Measurements from ENCODE around the gene LRRC74A. TPM values are rescaled to one million over a fixed set of nuclear protein-coding genes. Genes with fewer than 3 reads are reported as not detected.
"Not testable (repeated sequence)": the region's sequence is repeated elsewhere in the genome, so short reads cannot be mapped to it uniquely, and the experiment has no call there.

LRRC74A gene
- total and polyA plus RNA-seq, 9 donors = 0.10 to 0.12 TPM; not detected in 7

GRCh38 chr14:76908834-76909233 lies 82.6 kb downstream of the LRRC74A start:
- TF ChIP-seq EP300 (IDR thresholded peaks at IDR 0.05) (no peak), CTCF (IDR thresholded peaks at IDR 0.05) (no peak), POLR2A (IDR thresholded peaks at IDR 0.05) (no peak)
- peaks cover 13% of the 10 kb centered on the region for H3K4me1 ChIP-seq (ENCODE audit: insufficient read depth)
- DNase-seq = no peak
- no peaks in the 10 kb centered on the region for H3K27me3 ChIP-seq
- intact Hi-C loops (cut with DNase I) = no loop called here
- H3K27ac ChIP-seq = no peak overlapping the region
- no peaks in the 10 kb centered on the region for H3K9me3 ChIP-seq
- H3K36me3 ChIP-seq = no peaks in the 10 kb centered on the region
- H3K4me3 ChIP-seq = no peak overlapping the region
- WGBS, 3 donors = 74 to 95% (median 89%) methylated on average over 3 of the region's 3 CpGs

GRCh38 chr14:76909266-76909665 lies 83.1 kb downstream of the LRRC74A start:
- WGBS, 3 donors = 80 to 91% (median 81%) methylated on average over 2 of the region's 2 CpGs
- intact Hi-C loops (cut with DNase I) = no loop called here
- TF ChIP-seq EP300 (IDR thresholded peaks at IDR 0.05) = no peak
- TF ChIP-seq POLR2A (IDR thresholded peaks at IDR 0.05) = no peak
- no peak for TF ChIP-seq CTCF (IDR thresholded peaks at IDR 0.05)
- Histone ChIP-seq H3K4me3 (no peak overlapping the region), H3K27me3 (no peaks in the 10 kb centered on the region), H3K9me3 (no peaks in the 10 kb centered on the region), H3K4me1 (ENCODE audit: insufficient read depth) (peaks cover 13% of the 10 kb centered on the region), H3K36me3 (no peaks in the 10 kb centered on the region), H3K27ac (no peak overlapping the region)
- no peak for DNase-seq

DNA sequence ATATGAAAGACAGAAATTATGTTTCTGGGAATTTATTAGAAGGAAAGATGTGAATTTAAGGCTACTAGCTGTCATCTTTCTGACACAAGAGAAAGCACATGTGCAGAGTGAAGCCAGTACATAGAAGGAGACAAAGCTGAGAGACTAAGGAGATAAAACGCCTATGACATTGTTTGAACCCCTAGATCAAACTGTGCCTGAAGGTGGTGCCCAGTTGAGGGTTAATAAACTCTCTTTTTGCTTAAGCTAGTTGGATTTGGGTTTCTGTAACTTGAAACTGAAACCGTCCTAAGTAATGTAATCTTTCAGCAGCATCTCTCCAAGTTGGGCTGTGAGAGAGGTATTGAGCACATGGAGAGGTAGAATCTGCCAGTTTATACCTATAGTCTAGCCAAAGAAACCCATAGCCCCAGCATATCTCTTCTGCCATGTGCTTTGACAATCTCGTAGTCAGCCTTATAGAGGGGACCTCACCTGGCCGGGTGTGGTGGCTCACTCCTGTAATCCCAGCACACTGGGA lies 84.2 kb downstream of the LRRC74A start:
- DNase-seq = no peak
- no peaks in the 10 kb centered on the region for H3K36me3 ChIP-seq
- 70 to 78% (median 75%) methylated on average over 4 of the region's 4 CpGs for WGBS, 3 donors
- no peak for TF ChIP-seq CTCF (IDR thresholded peaks at IDR 0.05)
- no peak for TF ChIP-seq POLR2A (IDR thresholded peaks at IDR 0.05)
- no peak for TF ChIP-seq EP300 (IDR thresholded peaks at IDR 0.05)
- H3K27me3 ChIP-seq = no peaks in the 10 kb centered on the region
- no peak overlapping the region for H3K27ac ChIP-seq
- no peak overlapping the region for H3K4me3 ChIP-seq
- H3K9me3 ChIP-seq = no peaks in the 10 kb centered on the region
- intact Hi-C loops (cut with DNase I) = loop anchor here in 3 of 4 donors (5.0 to 10.0 kb wide), 4 partner anchors 33 to 157 kb away; partner anchors contain the start of gene IRF2BPL (in 1 of the 3)
- peaks cover 6% of the 10 kb centered on the region for H3K4me1 ChIP-seq (ENCODE audit: insufficient read depth)

DNA sequence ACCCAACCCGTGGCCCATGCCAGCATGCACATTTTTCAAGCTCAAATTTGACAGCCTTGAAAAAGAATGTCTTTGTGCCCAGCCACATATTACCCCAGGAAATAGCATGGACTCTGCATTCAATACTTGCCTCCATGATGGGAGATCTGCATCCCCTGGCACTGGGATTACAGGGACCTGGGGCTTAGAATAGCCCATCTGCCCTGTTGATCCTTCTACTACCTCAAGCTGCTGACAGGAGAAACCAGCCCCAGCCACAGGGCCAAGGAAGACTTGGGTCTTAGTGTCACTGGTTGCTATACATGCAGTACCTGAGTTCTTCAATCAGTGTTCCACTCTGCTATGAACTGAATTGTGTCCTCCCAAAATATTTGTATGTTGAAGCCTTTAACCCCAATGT lies 85.3 kb downstream of the LRRC74A start:
- Histone ChIP-seq H3K27ac (no peak overlapping the region), H3K9me3 (no peaks in the 10 kb centered on the region), H3K4me3 (no peak overlapping the region), H3K36me3 (no peaks in the 10 kb centered on the region), H3K27me3 (no peaks in the 10 kb centered on the region), H3K4me1 (ENCODE audit: insufficient read depth) (peaks cover 6% of the 10 kb centered on the region)
- WGBS, 3 donors = 12 to 67% (median 20%) methylated on average over 1 of the region's 1 CpG
- TF ChIP-seq EP300 (IDR thresholded peaks at IDR 0.05) (no peak), CTCF (IDR thresholded peaks at IDR 0.05) (no peak), POLR2A (IDR thresholded peaks at IDR 0.05) (no peak)
- no peak for DNase-seq
- intact Hi-C loops (cut with DNase I) = loop anchor here in 3 of 4 donors (5.0 to 10.0 kb wide), 4 partner anchors 34 to 156 kb away; partner anchors contain the start of gene IRF2BPL (in 1 of the 3)

DNA sequence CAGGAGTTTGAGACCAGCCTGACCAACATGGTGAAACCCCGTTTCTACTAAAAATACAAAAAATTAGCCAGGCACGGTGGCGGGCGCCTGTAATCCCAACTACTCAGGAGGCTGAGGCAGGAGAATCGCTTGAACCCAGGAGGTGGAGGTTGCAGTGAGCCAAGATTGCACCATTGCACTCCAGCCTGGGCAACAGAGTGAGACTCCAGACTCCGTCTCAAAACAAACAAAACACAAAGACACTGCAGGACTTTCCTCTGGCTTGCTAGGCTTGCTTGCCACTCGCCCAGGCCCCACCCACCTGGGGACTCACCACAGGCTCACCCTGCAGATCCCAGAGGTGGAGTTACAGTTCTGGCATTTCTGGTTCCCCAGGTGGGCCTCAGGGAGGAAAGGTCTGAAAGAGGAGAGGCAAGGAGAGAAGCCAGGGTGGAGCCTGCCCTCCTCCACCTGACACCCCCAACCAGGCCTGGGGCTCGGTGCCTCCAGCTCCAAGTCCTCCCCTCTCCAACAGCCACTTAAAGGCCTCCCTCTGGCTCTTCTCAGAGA lies 88.4 kb downstream of the LRRC74A start:
- intact Hi-C loops (cut with DNase I) = loop anchor here (2.0 to 10.0 kb wide), 8 partner anchors 37 to 153 kb away; partner anchors contain the start of gene IRF2BPL (in 3 of the 4)
- not testable (repeated sequence) for H3K9me3 ChIP-seq, H3K27me3 ChIP-seq, H3K4me3 ChIP-seq, H3K36me3 ChIP-seq, H3K27ac ChIP-seq, DNase-seq
- peaks cover 25% of the 10 kb centered on the region for H3K4me1 ChIP-seq (ENCODE audit: insufficient read depth)
- 84 to 93% (median 85%) methylated on average over 8 of the region's 8 CpGs for WGBS, 3 donors

Measured in ovary (tissue), 9 donors.